Breast epithelium (tissue), 4 donors: ENCODE data around the gene SULT1A1. TPM values are rescaled to one million over a fixed set of nuclear protein-coding genes. Genes with fewer than 3 reads are reported as not detected.
"Not testable (repeated sequence)": the region's sequence is repeated elsewhere in the genome, so short reads cannot be mapped to it uniquely, and the experiment has no call there.

Experiments used
- DNase-seq, 2 donors: peaks; one replicate each; pipeline ENCODE4 v3.0.0-alpha.2; 2019; ENCODE audit warnings: low spot score in 2 of 2
- H3K27ac ChIP-seq, 2 donors: fragments of 200-600 bp; sonication (generic) in 1 of 2; one replicate each; pipeline ENCODE4 v1.5.1; 2016 to 2019; ENCODE audit warnings: mild to moderate bottlenecking in 1 of 2
- H3K27me3 ChIP-seq, 2 donors: fragments of 200-600 bp; sonication (generic) in 1 of 2; one replicate each; pipeline versions ENCODE4 v1.5.1 to v1.6.0; 2017 to 2019; ENCODE audit warnings: control low read depth in 1 of 2, mild to moderate bottlenecking in 1 of 2
- H3K36me3 ChIP-seq: fragments of 200-600 bp; one replicate; pipeline ENCODE4 v1.5.1; 2019
- H3K4me1 ChIP-seq, 2 donors: fragments of 200-600 bp; sonication (generic); one replicate each; pipeline ENCODE4 v1.5.1; 2016 to 2019; ENCODE audit warnings: control low read depth in 1 of 2
- H3K4me3 ChIP-seq, 3 donors: fragments of 200-600 bp; sonication (generic); 1 replicate in 2 of 3; 2 replicates in 1 of 3; pipeline ENCODE4 v1.5.1; 2016 to 2019; ENCODE audit warnings: mild to moderate bottlenecking in 3 of 3, moderate library complexity in 2 of 3
- H3K9me3 ChIP-seq, 2 donors: fragments of 200-600 bp; sonication (generic) in 1 of 2; one replicate each; pipeline ENCODE4 v1.5.1; 2016 to 2019; ENCODE audit warnings: control low read depth in 1 of 2
- POLR2A ChIP-seq: fragments of 450-650 bp; IDR thresholded peaks from one replicate; pipeline ENCODE4 v1.6.1; 2016; ENCODE audit warnings: antibody characterized with exemption, mild to moderate bottlenecking, moderate library complexity
- POLR2AphosphoS5 ChIP-seq, 3 donors: sonication (generic); formaldehyde crosslinking; IDR thresholded peaks; one replicate each; pipeline ENCODE4 v1.6.1; 2017; ENCODE audit warnings: antibody characterized with exemption in 3 of 3
- intact Hi-C: fragments of 100-400 bp; cut with DNase I; formaldehyde crosslinking; loops from one replicate; pipeline ENCODE4 v1.15.1; 2023; ENCODE audit warnings: low total_unique reads
- total RNA-seq, 3 donors: library from RNA; depleted of rRNA; stranded (reverse); fragments of >200 nt; gene quantifications; one replicate each; pipeline ENCODE4 v1.1.0, GENCODE V29; 2016
- TF ChIP-seq, protein P1 (sequence below), 3 donors: fragments of 450-650 bp; IDR thresholded peaks; one replicate each; pipeline ENCODE4 v1.5.1; 2016 to 2017; ENCODE audit warnings: antibody characterized with exemption in 3 of 3, mild to moderate bottlenecking in 3 of 3, moderate library complexity in 3 of 3

SULT1A1 gene
- 10 to 100 TPM; 25.6 to 54.1 (median 33.4) TPM for total RNA-seq

DNA sequence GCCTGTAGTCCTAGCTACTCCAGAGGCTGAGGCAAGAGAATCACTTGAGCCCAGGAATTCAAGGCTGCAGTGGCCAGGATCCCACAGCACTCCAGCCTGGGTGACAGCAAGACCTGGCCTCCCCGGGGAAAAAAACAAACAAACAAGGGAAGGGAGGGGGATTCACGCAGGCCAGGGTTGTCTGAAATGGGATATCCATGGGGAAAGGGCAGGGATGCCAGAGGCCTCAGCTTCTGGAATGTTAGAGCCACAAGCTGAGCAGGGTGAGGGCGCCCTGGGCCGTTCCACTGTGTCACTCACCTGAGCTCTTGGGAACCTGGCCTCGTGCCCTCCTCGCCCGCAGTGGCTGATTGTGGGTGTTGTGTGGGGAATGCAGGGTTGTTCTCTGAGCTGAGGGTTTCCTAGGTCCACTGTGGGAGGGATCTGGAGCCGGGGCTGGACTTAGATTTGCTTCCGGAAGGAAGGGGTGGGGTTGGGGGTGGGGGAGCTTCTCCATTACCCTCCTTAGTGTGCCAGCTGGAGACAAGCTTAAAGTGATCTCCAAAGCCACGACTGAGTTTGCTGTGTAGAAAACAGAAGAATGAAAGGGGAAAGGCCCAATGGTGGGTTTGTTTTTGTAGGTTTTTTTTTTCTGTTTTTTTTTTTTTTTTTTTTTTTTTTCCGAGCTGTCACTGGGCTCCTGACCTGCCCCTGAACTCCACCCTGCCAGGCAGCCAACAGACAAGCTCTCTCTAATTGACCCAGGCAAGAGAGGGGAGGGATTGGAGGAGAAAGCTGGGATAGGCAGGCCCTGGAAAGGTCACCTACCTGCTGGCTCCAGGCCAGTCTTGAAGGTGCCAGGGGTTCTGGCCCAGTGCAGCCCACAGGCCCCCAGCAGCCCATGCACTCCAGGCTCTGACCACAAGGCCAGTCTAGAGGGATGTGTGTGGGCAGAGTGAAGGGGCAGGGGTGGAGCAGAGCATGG is at the start of gene SULT1A1:
Gene SULT1A1 (minus strand): TSS at position 414 of the 964 bp plus-strand sequence. CDS start 1,189 bp downstream, outside the sequence.
- Histone ChIP-seq H3K4me1 (peaks cover 0 to 6% of the 10 kb centered on the region in 2 donors), H3K36me3 (no peaks in the 10 kb centered on the region), H3K27ac (peak within 1 kb of the TSS; percentile 29 to 39), H3K27me3 (no peaks in the 10 kb centered on the region), H3K9me3 (no peaks in the 10 kb centered on the region), H3K4me3 (peak within 1 kb of the TSS; percentile 31 to 54 (median 41))
- intact Hi-C loops, result no loop called here
- DNase-seq, result peak; percentile 66 to 81
- TF ChIP-seq, protein P1, sequence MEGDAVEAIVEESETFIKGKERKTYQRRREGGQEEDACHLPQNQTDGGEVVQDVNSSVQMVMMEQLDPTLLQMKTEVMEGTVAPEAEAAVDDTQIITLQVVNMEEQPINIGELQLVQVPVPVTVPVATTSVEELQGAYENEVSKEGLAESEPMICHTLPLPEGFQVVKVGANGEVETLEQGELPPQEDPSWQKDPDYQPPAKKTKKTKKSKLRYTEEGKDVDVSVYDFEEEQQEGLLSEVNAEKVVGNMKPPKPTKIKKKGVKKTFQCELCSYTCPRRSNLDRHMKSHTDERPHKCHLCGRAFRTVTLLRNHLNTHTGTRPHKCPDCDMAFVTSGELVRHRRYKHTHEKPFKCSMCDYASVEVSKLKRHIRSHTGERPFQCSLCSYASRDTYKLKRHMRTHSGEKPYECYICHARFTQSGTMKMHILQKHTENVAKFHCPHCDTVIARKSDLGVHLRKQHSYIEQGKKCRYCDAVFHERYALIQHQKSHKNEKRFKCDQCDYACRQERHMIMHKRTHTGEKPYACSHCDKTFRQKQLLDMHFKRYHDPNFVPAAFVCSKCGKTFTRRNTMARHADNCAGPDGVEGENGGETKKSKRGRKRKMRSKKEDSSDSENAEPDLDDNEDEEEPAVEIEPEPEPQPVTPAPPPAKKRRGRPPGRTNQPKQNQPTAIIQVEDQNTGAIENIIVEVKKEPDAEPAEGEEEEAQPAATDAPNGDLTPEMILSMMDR (IDR thresholded peaks at IDR 0.05), result no peak
- TF ChIP-seq POLR2A (no peak), POLR2AphosphoS5 (IDR thresholded peaks at IDR 0.05) (no peak)

DNA sequence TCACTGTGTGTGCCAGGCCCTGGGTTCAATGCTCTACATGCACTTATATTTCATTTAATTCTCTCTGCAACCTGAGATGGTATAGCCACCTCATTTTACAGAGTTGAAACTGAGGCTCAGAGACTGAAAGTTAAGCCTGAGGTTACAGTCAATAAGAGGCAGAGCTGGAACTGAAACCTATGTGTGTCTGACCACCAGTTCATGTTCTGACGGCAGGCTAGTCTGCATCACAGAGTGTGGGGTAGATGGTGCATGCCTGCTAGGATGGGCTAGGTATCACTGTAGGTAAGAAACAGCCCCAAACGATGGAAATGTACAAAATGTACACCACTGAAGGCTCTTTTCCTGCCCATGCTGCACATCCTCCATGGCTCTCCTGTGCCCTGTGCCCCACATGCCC is 30.1 kb upstream of the SULT1A1 start:
- H3K9me3 ChIP-seq, H3K4me1 ChIP-seq, intact Hi-C loops, H3K36me3 ChIP-seq, H3K27ac ChIP-seq, DNase-seq, H3K4me3 ChIP-seq, H3K27me3 ChIP-seq: not testable (repeated sequence)

DNA sequence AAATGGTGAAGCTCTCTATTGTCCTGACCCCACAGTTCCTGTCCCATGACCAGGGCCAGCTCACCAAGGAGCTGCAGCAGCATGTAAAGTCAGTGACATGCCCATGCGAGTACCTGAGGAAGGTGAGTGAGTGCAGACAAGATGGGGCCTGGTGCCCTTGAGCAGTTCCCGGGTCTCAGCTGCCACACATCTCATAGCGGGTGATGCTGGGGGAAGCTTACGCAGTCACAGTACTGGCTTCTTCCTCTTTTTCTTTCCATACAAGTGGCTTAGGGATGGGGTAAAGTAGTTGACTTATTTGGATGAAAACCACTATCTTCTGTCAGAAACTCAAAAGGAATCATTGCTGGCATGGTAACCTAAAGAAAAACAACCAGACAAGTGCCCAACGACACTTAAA is 28.5 kb upstream of the SULT1A1 start:
- H3K27me3 ChIP-seq, H3K27ac ChIP-seq, H3K4me3 ChIP-seq, H3K9me3 ChIP-seq, intact Hi-C loops, H3K4me1 ChIP-seq, H3K36me3 ChIP-seq, DNase-seq: not testable (repeated sequence)

DNA sequence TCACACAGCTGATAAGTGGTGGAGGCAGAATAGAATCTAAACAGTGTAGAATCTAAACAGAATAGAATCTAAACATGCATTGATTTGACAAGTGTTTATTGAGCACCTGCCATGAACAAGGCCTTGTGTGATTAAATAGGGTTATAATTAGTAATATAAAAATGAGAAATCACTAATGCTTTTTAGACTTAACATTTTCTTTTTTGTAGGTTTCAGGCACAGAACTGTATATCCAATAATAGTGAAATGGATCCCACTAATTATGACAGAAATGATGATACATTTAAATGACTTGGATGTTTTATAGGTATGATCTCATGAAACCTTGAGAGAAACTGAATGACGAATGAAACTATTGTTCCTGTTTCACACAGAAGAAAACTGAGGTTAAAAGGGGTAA is 27.9 kb upstream of the SULT1A1 start, which contains the start of gene NPIPB8:
Gene NPIPB8 (plus strand): TSS at position 301 of the 400 bp plus-strand sequence. CDS start 296 bp downstream, outside the sequence.
- H3K4me1 ChIP-seq, DNase-seq, H3K27me3 ChIP-seq, H3K27ac ChIP-seq, H3K36me3 ChIP-seq, intact Hi-C loops, H3K9me3 ChIP-seq, H3K4me3 ChIP-seq: not testable (repeated sequence)

DNA sequence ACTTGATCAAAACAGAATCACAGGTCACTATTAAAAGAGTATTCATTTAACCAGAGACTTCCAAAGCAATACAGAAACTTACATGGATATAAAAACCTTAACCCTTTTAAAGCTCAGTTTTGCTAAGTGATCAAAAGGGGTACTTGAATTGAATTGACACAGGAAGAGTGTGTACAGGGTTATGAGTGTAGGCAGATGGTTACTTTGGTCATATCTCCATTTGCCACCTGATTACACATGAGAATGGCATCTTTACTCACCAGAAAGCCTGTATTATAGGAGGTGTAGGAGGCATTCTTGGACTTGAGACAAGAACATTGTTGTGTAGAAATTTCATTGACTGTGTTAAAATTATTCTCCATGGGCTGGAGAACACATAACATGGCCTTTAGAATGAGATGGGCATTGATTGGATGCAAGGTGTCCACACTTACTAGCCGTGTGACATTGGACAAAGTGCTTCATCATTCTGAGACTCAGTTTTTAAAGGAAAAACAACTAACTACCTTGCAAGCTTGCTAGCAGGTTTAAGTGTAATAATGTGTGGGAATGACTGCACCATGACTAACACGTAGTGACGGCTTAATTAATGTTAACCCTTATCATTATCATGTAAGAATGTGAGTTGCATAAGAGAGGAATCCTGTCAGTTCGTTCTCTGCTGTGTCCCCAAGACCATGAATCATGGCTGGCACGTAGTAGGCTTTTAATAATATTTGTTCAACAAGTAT is 26.4 kb upstream of the SULT1A1 start:
- DNase-seq, H3K27ac ChIP-seq, H3K36me3 ChIP-seq, H3K4me1 ChIP-seq, intact Hi-C loops, H3K4me3 ChIP-seq, H3K27me3 ChIP-seq, H3K9me3 ChIP-seq: not testable (repeated sequence)

DNA sequence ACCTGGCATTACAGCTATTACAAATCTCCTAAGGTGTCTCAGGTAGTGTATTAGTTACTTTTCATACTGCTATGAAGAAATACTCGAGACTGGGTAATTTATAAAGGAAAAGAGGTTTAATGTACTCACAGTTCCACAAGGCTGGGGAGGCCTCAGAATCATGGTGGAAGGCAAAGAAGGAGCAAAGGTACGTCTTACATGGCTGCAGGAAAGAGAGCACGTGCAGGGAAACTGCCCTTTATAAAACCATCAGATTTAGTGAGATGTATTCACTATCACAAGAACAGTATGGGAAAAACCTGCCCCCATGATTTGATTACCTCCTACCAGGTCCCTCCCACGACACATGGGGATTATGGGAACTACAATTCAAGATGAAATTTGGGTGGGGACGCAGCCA is 21.1 kb upstream of the SULT1A1 start:
- DNase-seq, H3K36me3 ChIP-seq, H3K4me3 ChIP-seq, H3K9me3 ChIP-seq, intact Hi-C loops, H3K4me1 ChIP-seq, H3K27ac ChIP-seq, H3K27me3 ChIP-seq: not testable (repeated sequence)

DNA sequence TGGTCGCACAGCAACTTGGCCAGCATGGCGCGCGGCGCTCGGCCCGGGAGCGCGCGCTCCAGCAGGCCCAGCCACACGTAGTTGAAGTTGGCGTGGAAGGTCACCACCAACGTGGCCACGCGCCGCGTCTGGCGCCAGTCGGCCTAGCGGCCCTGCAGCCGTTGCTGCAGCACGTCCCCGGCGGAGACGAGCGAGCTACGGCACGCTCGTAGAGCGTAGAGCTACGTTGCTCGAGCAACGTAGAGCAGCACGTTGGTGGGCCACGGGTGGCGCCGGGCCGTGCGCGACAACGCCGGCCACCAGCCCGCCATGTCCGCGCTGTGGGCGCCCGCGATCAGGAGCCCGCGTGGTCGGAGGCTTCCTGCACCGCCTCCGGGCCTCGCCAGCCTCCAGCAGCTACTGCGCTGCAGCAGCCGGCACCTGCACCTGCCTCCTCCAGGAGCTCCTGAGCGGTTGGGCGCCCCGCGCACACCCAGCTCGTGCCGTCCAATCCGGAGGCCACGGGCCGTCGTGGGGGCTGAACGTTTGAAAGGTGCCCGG is 13.4 kb upstream of the SULT1A1 start:
- H3K9me3 ChIP-seq, result no peaks in the 10 kb centered on the region
- H3K36me3 ChIP-seq, result no peaks in the 10 kb centered on the region
- no peak for TF ChIP-seq POLR2AphosphoS5 (IDR thresholded peaks at IDR 0.05)
- TF ChIP-seq, protein P1 (IDR thresholded peaks at IDR 0.05), result no peak
- no peak for TF ChIP-seq POLR2A
- peak overlapping the region; percentile 26 to 52 for H3K27ac ChIP-seq
- peak overlapping the region; percentile 32 to 76 (median 64) for H3K4me3 ChIP-seq
- peak in 1 of 2 donors; percentile 69 for DNase-seq
- H3K4me1 ChIP-seq, result no peaks in the 10 kb centered on the region
- H3K27me3 ChIP-seq, result no peaks in the 10 kb centered on the region
- intact Hi-C loops, result loop anchor here (10.0 kb wide), 1 partner anchor 138 kb away; no protein-coding TSS in a partner anchor

DNA sequence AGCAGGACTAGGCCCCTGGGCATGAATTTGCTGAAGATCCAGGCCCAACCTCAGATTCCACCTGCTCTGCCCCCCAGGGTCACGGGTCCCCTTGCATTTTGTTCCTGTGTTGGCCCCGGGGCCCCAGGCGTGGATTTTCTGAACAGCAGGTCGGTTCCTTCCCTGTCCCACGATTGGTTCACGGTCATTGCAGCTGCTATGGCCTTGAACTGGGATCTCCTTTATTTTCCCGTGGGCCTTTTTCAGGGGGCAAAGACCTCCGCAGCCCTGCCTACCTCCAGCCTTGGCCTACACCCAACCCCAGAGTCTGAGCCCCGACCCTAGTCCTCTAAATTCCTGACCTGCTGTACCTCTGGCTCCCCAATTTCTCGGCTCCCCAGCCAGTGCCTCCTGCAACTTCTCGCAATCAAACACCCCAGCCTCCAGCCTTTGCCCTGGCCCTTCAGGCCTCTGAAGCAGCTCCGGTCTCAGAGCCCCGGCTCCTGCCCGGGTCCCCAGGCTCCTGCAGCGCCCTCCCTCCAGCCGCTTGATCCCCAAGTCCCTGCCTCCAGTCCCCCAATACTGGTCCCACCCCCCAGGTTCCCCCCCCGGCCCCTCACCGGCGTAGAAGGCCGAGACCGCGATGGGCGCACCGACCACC is 12.8 kb upstream of the SULT1A1 start:
- not testable (repeated sequence) for H3K4me1 ChIP-seq, H3K27me3 ChIP-seq, DNase-seq, H3K9me3 ChIP-seq, H3K36me3 ChIP-seq
- Histone ChIP-seq H3K4me3 (peak overlapping the region; percentile 32 to 76 (median 64)), H3K27ac (peak overlapping the region; percentile 26 to 52)
- intact Hi-C loops, result loop anchor here (10.0 kb wide), 1 partner anchor 138 kb away; no protein-coding TSS in a partner anchor
